ENCODE data around the gene TARS2. TPM values are rescaled to one million over a fixed set of nuclear protein-coding genes. Genes with fewer than 3 reads are reported as not detected.

Gene TARS2
- total RNA-seq, 1 experiment from 2014 or later = 42.9 TPM

DNA sequence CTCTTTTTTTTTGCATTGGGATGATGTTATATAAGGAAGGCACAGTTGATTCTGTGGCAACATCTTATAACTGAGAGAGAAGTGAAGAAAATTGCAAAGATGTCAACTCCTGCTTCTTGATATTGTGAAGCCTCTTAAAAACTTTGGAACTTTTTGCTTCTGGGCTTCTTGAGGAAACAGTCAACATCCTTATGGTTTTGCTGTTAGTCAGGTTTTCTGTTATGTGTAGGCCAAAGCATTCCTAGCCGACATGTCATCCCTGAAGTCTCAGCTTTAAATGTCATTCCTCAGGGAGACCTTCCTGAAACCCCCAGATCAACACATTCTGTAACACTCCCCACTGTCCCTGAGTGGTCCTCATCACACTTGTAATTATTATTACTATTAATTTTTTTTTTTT lies 41.0 kb downstream of the TARS2 start:
- POLR2A ChIA-PET = interaction anchor here (0.6 kb wide), 1 partner anchor 294 kb away, joined by 4 read pairs; no protein-coding TSS in a partner anchor
- H3K36me3 Mint-ChIP-seq = no peaks in the 10 kb centered on the region
- CTCF ChIA-PET = interaction anchor here (2.5 to 2.7 kb wide), 2 partner anchors 10 to 12 kb away, joined by 8 to 9 read pairs; partner anchors contain the start of gene FALEC
- no peak overlapping the region for H3K4me3 Mint-ChIP-seq
- H3K9me3 Mint-ChIP-seq = no peaks in the 10 kb centered on the region
- DNase-seq (ENCODE audit: low spot score) (no peak), ATAC-seq (no peak)
- H3K27ac Mint-ChIP-seq = no peak overlapping the region
- H3K4me1 Mint-ChIP-seq = peaks cover 2% of the 10 kb centered on the region; the same call in 1 of the 2 replicates
- no peaks in the 10 kb centered on the region for H3K27me3 Mint-ChIP-seq (ENCODE audit: low read depth)
- TF ChIP-seq MYBL2 (CRISPR knock-in tag; IDR thresholded peaks at IDR 0.05) (no peak), TP53 (CRISPR knock-in tag; IDR thresholded peaks at IDR 0.05) (no peak), PRRX2 (CRISPR knock-in tag; IDR thresholded peaks at IDR 0.05) (no peak), CBFB (CRISPR knock-in tag; IDR thresholded peaks at IDR 0.05; ENCODE audit: low read depth) (no peak), ZNF416 (CRISPR knock-in tag; IDR thresholded peaks at IDR 0.05) (no peak), ATF1 (CRISPR knock-in tag; IDR thresholded peaks at IDR 0.05) (no peak), IRF2 (CRISPR knock-in tag; IDR thresholded peaks at IDR 0.05; ENCODE audit: borderline replicate concordance, low read depth) (no peak)
- TF ChIP-seq, protein P1, sequence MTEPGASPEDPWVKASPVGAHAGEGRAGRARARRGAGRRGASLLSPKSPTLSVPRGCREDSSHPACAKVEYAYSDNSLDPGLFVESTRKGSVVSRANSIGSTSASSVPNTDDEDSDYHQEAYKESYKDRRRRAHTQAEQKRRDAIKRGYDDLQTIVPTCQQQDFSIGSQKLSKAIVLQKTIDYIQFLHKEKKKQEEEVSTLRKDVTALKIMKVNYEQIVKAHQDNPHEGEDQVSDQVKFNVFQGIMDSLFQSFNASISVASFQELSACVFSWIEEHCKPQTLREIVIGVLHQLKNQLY (CRISPR knock-in tag; IDR thresholded peaks at IDR 0.05) = no peak

DNA sequence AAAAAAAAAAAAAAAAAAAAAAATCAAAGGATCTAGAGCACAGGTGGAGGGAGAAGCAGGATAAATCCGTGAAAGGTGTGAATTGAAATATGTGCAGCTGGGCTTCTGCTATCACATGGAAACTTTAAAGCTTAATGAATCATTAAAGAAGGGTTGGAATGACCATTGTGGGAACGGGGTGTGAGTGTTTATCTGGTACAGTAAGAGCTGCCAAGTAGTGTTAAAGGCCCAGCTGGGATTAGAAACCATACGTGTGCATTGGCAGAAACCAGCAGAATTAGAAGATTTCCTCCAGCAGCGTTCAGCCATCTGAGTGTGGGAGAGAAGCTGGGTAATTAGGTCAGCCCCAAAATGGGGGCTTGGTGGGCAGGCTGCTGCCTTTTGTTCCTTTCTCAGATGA lies 41.8 kb downstream of the TARS2 start:
- ChIA-PET POLR2A (no interaction called here), CTCF (interaction anchor here (2.5 to 2.7 kb wide), 2 partner anchors 9 to 13 kb away, joined by 8 to 9 read pairs; partner anchors contain the start of gene FALEC)
- no peaks in the 10 kb centered on the region for H3K9me3 Mint-ChIP-seq
- H3K4me1 Mint-ChIP-seq = peaks cover 2% of the 10 kb centered on the region; the same call in 1 of the 2 replicates
- TF ChIP-seq, protein P2, sequence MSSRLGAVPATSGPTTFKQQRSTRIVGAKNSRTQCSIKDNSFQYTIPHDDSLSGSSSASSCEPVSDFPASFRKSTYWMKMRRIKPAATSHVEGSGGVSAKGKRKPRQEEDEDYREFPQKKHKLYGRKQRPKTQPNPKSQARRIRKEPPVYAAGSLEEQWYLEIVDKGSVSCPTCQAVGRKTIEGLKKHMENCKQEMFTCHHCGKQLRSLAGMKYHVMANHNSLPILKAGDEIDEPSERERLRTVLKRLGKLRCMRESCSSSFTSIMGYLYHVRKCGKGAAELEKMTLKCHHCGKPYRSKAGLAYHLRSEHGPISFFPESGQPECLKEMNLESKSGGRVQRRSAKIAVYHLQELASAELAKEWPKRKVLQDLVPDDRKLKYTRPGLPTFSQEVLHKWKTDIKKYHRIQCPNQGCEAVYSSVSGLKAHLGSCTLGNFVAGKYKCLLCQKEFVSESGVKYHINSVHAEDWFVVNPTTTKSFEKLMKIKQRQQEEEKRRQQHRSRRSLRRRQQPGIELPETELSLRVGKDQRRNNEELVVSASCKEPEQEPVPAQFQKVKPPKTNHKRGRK (CRISPR knock-in tag; IDR thresholded peaks at IDR 0.05; ENCODE audit: borderline replicate concordance) = no peak
- TF ChIP-seq IRF2 (CRISPR knock-in tag; IDR thresholded peaks at IDR 0.05; ENCODE audit: borderline replicate concordance, low read depth) (no peak), ZBTB21 (CRISPR knock-in tag; IDR thresholded peaks at IDR 0.05; ENCODE audit: borderline replicate concordance) (no peak), TEAD1 (CRISPR knock-in tag; IDR thresholded peaks at IDR 0.05) (no peak), ZNF232 (CRISPR knock-in tag; IDR thresholded peaks at IDR 0.05) (no peak), SP1 (CRISPR knock-in tag; conservative IDR thresholded peaks at IDR 0.05) (no peak), CREB1 (CRISPR knock-in tag; IDR thresholded peaks at IDR 0.05) (no peak), ZNF396 (CRISPR knock-in tag; IDR thresholded peaks at IDR 0.05; ENCODE audit: borderline replicate concordance) (no peak), TP53 (CRISPR knock-in tag; IDR thresholded peaks at IDR 0.05) (no peak)
- TF ChIP-seq, protein P1 (CRISPR knock-in tag; IDR thresholded peaks at IDR 0.05) = no peak
- TF ChIP-seq, protein P3, sequence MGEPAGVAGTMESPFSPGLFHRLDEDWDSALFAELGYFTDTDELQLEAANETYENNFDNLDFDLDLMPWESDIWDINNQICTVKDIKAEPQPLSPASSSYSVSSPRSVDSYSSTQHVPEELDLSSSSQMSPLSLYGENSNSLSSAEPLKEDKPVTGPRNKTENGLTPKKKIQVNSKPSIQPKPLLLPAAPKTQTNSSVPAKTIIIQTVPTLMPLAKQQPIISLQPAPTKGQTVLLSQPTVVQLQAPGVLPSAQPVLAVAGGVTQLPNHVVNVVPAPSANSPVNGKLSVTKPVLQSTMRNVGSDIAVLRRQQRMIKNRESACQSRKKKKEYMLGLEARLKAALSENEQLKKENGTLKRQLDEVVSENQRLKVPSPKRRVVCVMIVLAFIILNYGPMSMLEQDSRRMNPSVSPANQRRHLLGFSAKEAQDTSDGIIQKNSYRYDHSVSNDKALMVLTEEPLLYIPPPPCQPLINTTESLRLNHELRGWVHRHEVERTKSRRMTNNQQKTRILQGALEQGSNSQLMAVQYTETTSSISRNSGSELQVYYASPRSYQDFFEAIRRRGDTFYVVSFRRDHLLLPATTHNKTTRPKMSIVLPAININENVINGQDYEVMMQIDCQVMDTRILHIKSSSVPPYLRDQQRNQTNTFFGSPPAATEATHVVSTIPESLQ (CRISPR knock-in tag; IDR thresholded peaks at IDR 0.05) = no peak
- DNase-seq (ENCODE audit: low spot score) (no peak), ATAC-seq (no peak)
- no peaks in the 10 kb centered on the region for H3K27me3 Mint-ChIP-seq (ENCODE audit: low read depth)
- no peak overlapping the region for H3K4me3 Mint-ChIP-seq
- no peaks in the 10 kb centered on the region for H3K36me3 Mint-ChIP-seq
- H3K27ac Mint-ChIP-seq = no peak overlapping the region

DNA sequence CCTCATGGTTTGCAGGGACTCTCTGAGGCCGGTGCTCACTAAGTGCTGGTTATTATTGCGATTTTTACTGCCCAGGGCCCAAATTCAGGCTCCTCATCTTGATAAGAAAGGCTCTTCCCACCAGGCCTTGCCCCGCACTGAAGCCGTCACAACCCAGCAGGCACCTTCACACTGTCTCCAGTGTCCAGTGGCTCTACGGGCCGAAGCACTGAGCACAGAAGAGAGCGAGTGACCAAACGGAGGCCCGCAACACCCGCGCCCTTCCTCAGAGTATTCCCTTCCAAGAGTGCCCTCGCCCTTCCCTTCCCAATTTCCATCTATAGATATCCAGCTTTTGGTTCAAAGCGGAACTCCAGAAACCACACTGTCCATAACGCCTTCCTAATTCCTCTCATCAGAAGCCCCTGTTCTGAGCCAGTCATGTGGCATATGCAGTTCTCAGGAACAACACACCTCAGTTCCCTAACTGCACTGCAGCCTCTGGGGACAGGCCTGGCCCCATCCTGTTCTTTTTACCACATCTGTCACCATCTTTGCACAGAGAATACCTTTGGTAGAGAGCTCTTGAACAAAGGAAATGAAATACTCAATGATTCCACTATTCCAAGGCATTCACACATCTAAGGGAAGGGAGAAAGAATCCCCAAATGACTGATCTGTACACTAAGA lies 43.4 kb downstream of the TARS2 start:
- ChIA-PET CTCF (interaction anchor here (8.4 to 8.6 kb wide), 2 partner anchors 13 to 21 kb away, joined by 124 to 139 read pairs; partner anchors contain the start of genes ADAMTSL4 and FALEC), POLR2A (no interaction called here)
- Mint-ChIP-seq H3K4me1 (peaks cover 2% of the 10 kb centered on the region; the same call in 1 of the 2 replicates), H3K36me3 (no peaks in the 10 kb centered on the region), H3K4me3 (no peak overlapping the region), H3K27ac (no peak overlapping the region), H3K27me3 (ENCODE audit: low read depth) (no peaks in the 10 kb centered on the region), H3K9me3 (no peaks in the 10 kb centered on the region)
- TF ChIP-seq, protein P3 (CRISPR knock-in tag; IDR thresholded peaks at IDR 0.05) = no peak
- TF ChIP-seq HMGA2 (CRISPR knock-in tag; IDR thresholded peaks at IDR 0.05) = no peak
- TF ChIP-seq, protein P4, sequence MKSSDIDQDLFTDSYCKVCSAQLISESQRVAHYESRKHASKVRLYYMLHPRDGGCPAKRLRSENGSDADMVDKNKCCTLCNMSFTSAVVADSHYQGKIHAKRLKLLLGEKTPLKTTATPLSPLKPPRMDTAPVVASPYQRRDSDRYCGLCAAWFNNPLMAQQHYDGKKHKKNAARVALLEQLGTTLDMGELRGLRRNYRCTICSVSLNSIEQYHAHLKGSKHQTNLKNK (CRISPR knock-in tag; IDR thresholded peaks at IDR 0.05) = no peak
- no peak for TF ChIP-seq ZNF423 (CRISPR knock-in tag; IDR thresholded peaks at IDR 0.05)
- no peak for TF ChIP-seq IRF2 (CRISPR knock-in tag; IDR thresholded peaks at IDR 0.05; ENCODE audit: borderline replicate concordance, low read depth)
- TF ChIP-seq NR3C1 (CRISPR knock-in tag; conservative IDR thresholded peaks at IDR 0.05; ENCODE audit: low read depth) = no peak
- TF ChIP-seq ZNF138 (CRISPR knock-in tag; conservative IDR thresholded peaks at IDR 0.05) = no peak
- TF ChIP-seq ZNF263 (CRISPR knock-in tag; IDR thresholded peaks at IDR 0.05; ENCODE audit: low read depth) = no peak
- TF ChIP-seq FOXK1 (CRISPR knock-in tag; IDR thresholded peaks at IDR 0.05) = no peak
- no peak for TF ChIP-seq RELA (CRISPR knock-in tag; IDR thresholded peaks at IDR 0.05; ENCODE audit: borderline replicate concordance)
- DNase-seq (ENCODE audit: low spot score) (no peak), ATAC-seq (no peak)

Data from WTC11 (cell line).